ENCODE results near the gene SMARCA2. TPM values are rescaled to one million over a fixed set of nuclear protein-coding genes. Genes with fewer than 3 reads are reported as not detected.

SMARCA2 gene
- total RNA-seq, 2 donors from 2014 or later = 63.8 to 109 TPM

DNA sequence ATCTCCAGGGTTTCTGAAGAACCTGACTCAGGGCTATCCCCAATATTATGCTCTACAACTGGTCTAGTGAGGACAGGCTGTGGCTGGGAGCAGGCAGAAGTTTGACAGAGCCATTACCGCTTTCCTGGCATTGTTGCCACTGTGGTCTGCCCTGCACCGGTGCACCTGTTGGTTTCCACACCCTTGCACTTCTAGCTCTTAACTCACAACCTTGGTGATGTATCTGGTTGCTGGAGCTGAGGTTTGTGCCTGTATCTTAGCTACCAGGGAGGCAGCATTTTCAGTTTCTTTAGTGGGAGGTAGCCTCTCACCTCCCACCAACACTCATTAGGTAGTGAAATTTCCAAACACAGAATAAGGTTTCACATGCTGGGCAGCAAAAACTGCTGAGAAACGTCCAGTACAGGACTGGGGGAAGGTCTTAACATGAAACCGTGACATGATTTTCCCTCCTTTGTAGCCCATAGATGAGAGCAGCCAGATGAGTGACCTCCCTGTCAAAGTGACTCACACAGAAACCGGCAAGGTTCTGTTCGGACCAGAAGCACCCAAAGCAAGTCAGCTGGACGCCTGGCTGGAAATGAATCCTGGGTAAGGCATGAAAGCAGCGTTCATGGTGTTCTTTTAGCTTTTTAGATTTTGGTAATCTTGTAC, 57.7 kb downstream of the SMARCA2 start:
- Histone ChIP-seq H3K4me3 (no peak overlapping the region), H3K27me3 (no peaks in the 10 kb centered on the region), H3K4me1 (no peaks in the 10 kb centered on the region), H3K36me3 (peaks cover 91% of the 10 kb centered on the region), H3K9me3 (no peaks in the 10 kb centered on the region), H3K27ac (no peak overlapping the region)
- TF ChIP-seq, protein P1, sequence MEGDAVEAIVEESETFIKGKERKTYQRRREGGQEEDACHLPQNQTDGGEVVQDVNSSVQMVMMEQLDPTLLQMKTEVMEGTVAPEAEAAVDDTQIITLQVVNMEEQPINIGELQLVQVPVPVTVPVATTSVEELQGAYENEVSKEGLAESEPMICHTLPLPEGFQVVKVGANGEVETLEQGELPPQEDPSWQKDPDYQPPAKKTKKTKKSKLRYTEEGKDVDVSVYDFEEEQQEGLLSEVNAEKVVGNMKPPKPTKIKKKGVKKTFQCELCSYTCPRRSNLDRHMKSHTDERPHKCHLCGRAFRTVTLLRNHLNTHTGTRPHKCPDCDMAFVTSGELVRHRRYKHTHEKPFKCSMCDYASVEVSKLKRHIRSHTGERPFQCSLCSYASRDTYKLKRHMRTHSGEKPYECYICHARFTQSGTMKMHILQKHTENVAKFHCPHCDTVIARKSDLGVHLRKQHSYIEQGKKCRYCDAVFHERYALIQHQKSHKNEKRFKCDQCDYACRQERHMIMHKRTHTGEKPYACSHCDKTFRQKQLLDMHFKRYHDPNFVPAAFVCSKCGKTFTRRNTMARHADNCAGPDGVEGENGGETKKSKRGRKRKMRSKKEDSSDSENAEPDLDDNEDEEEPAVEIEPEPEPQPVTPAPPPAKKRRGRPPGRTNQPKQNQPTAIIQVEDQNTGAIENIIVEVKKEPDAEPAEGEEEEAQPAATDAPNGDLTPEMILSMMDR (IDR thresholded peaks at IDR 0.05) = no peak
- DNase-seq (ENCODE audit: low spot score) = no peak

DNA sequence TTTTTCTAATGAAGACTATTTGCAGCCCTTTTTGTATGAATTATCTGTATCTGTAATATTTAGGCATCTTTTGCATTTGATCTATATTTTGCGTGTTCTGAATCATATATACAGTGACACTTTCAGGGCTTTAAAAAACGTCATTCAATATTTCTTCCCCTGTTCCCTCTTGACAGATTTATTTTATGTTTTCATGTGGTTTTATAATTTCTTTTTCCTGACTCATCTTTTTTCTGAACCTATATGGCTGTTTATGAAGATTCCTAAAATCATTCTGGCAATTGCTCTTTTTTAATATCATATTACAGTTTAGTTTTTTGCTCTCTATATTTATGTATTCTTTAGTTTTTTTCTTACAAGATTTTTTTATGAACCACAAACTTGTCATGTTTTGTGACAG, 67.6 kb downstream of the SMARCA2 start:
- H3K4me1 ChIP-seq = peaks cover 0 to 5% of the 10 kb centered on the region in 2 donors
- peaks cover 91% of the 10 kb centered on the region for H3K36me3 ChIP-seq
- H3K9me3 ChIP-seq = no peaks in the 10 kb centered on the region
- no peak overlapping the region for H3K27ac ChIP-seq
- TF ChIP-seq, protein P1 (IDR thresholded peaks at IDR 0.05) = no peak
- H3K4me3 ChIP-seq = no peak overlapping the region
- no peaks in the 10 kb centered on the region for H3K27me3 ChIP-seq
- DNase-seq (ENCODE audit: low spot score) = no peak

DNA sequence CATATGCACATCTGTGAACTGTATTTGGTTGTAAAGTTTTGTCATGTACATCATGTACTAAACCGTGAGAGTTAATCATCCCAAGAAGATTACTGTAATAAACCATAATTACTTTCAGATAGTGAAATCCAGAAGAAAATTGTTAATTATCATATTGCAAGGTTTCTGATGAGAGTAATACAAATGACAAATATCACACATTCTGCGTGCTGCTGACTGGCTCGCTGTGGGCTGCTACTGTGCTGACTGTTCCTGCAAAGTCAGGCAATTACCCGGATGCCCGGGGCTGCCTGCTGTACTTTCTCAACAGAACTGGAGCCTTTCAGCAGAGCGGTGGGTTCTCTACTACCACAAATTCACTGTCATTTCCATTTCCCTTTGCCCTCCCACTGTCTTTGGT, 68.3 kb downstream of the SMARCA2 start:
- no peak for DNase-seq (ENCODE audit: low spot score)
- Histone ChIP-seq H3K27me3 (no peaks in the 10 kb centered on the region), H3K27ac (no peak overlapping the region), H3K9me3 (no peaks in the 10 kb centered on the region), H3K36me3 (peaks cover 91% of the 10 kb centered on the region), H3K4me1 (peaks cover 0 to 5% of the 10 kb centered on the region in 2 donors), H3K4me3 (no peak overlapping the region)
- TF ChIP-seq, protein P1 (IDR thresholded peaks at IDR 0.05) = no peak

DNA sequence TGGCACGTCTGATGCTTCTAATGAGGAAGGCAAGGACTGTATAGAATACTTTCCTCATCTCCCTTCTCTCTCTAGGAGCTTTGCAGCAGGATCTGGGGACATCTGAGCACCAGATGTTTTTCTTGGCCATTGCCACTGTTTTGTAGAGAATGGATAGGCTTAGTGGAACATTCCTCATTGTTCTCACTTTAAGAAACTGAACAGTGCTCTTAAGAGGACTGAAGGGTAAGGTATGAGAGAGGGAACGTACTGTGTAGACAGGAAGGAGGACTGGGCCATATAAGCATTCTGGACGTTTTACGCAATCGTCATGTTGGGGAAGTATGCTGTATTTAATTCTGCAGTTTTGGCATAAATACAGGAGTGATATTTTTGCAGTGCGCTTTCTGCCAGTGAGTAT, 70.6 kb downstream of the SMARCA2 start:
- H3K4me1 ChIP-seq = peaks cover 0 to 5% of the 10 kb centered on the region in 2 donors
- DNase-seq (ENCODE audit: low spot score) = no peak
- TF ChIP-seq, protein P1 (IDR thresholded peaks at IDR 0.05) = no peak
- peaks cover 87% of the 10 kb centered on the region for H3K36me3 ChIP-seq
- no peaks in the 10 kb centered on the region for H3K9me3 ChIP-seq
- H3K27ac ChIP-seq = no peak overlapping the region
- H3K4me3 ChIP-seq = no peak overlapping the region
- no peaks in the 10 kb centered on the region for H3K27me3 ChIP-seq

DNA sequence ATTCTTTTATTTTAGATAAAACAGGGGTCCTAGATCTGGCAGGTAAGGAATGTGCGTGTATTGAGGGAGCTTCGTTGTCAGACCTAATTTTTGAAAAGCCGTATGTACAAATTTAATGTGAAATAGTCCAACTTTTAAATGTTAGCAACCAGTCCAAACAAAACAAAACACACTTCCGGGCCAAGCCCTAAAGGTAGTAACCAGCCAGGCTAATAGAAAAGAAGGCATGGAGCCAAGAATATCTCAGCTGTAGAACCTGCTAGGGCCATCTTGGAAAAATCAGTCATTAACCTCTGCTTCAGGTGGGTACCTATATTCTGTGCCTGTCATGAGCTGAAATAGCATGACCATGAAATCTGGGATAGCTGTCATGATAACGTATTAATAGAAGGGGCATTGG, 71.0 kb downstream of the SMARCA2 start:
- Histone ChIP-seq H3K36me3 (peaks cover 84% of the 10 kb centered on the region), H3K27me3 (no peaks in the 10 kb centered on the region), H3K4me3 (no peak overlapping the region), H3K27ac (no peak overlapping the region), H3K4me1 (peaks cover 0 to 5% of the 10 kb centered on the region in 2 donors), H3K9me3 (no peaks in the 10 kb centered on the region)
- DNase-seq (ENCODE audit: low spot score) = no peak
- TF ChIP-seq, protein P1 (IDR thresholded peaks at IDR 0.05) = no peak

DNA sequence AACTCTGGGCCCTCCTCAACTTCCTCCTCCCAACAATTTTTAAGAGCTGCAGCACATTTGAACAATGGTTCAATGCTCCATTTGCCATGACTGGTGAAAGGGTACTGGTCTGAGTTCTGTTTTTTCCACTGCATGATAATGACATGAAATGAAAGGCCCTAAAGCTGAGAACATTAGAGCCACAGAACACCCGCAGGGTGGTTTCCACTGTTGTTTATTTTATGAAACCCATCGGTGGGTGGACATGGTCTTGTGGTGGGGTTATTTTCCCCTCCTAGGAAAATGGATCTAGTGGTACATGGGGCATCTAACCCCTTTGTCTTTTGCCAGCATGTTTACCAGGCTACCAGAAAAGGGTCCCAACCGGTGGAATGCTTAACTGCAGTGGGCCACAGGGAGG, 71.8 kb downstream of the SMARCA2 start:
- no peak for DNase-seq (ENCODE audit: low spot score)
- no peaks in the 10 kb centered on the region for H3K27me3 ChIP-seq
- no peak overlapping the region for H3K4me3 ChIP-seq
- TF ChIP-seq, protein P1 (IDR thresholded peaks at IDR 0.05) = no peak
- H3K9me3 ChIP-seq = no peaks in the 10 kb centered on the region
- H3K4me1 ChIP-seq = peaks cover 0 to 5% of the 10 kb centered on the region in 2 donors
- no peak overlapping the region for H3K27ac ChIP-seq
- H3K36me3 ChIP-seq = peaks cover 75% of the 10 kb centered on the region

All from right atrium auricular region (tissue), 2 donors.